CD14-positive monocyte (primary cell): ENCODE measurements around the gene BTBD9. TPM values are rescaled to one million over a fixed set of nuclear protein-coding genes. Genes with fewer than 3 reads are reported as not detected.

Source experiments
- DNase-seq, 3 donors: peaks; one replicate each; pipeline ENCODE4 v3.0.0-alpha.2; 2011 to 2022
- H2AFZ ChIP-seq: 2 replicates; pipeline ENCODE4 v1.6.0; 2012; ENCODE audit warnings: mild to moderate bottlenecking, low read depth, low read length, inconsistent platforms; ENCODE audit not compliant: insufficient read depth, poor library complexity, severe bottlenecking
- H3K27ac ChIP-seq, 2 donors: 1 replicate in 1 of 2; 2 replicates in 1 of 2; pipeline ENCODE4 v1.5.1; 2012 to 2013; ENCODE audit warnings: low read length in 2 of 2, control low read depth in 1 of 2, inconsistent platforms in 1 of 2, low read depth in 1 of 2, mild to moderate bottlenecking in 1 of 2
- H3K27me3 ChIP-seq, 2 donors: one replicate each; pipeline versions ENCODE4 v1.6.0 to v1.6.1; 2011 to 2013; ENCODE audit warnings: low read length in 2 of 2; ENCODE audit not compliant: control insufficient read depth in 2 of 2, insufficient read depth in 2 of 2
- H3K36me3 ChIP-seq, 2 donors: replicated peaks in 1 of 2; 1 replicate in 1 of 2; 2 replicates in 1 of 2; pipeline versions ENCODE4 v1.5.1 to v1.6.1; 2012 to 2013; ENCODE audit warnings: low read length in 2 of 2, control low read depth in 1 of 2, inconsistent platforms in 1 of 2, mild to moderate bottlenecking in 1 of 2; ENCODE audit not compliant: insufficient read depth in 2 of 2, control insufficient read depth in 1 of 2
- H3K4me1 ChIP-seq, 2 donors: 1 replicate in 1 of 2; 2 replicates in 1 of 2; pipeline versions ENCODE4 v1.5.1 to v1.6.1; 2012 to 2013; ENCODE audit warnings: low read length in 2 of 2, control low read depth in 1 of 2, inconsistent platforms in 1 of 2, mild to moderate bottlenecking in 1 of 2, moderate library complexity in 1 of 2; ENCODE audit not compliant: insufficient read depth in 2 of 2, control insufficient read depth in 1 of 2
- H3K4me2 ChIP-seq: replicated peaks from 2 replicates; pipeline ENCODE3; 2012; ENCODE audit warnings: low read length, moderate library complexity, mild to moderate bottlenecking; ENCODE audit not compliant: poor library complexity, severe bottlenecking; ENCODE audit errors: extremely low read depth
- H3K4me3 ChIP-seq, 3 experiments: fragments of 200-600 bp in 1 of 3; sonication (generic) in 1 of 3; replicated peaks in 1 of 3; 1 replicate in 2 of 3; 2 replicates in 1 of 3; pipeline ENCODE4 v1.5.1; 2011 to 2013; ENCODE audit warnings: low read length in 3 of 3, mild to moderate bottlenecking in 3 of 3, control low read depth in 2 of 3, low read depth in 2 of 3, inconsistent platforms in 1 of 3, moderate library complexity in 1 of 3
- H3K79me2 ChIP-seq: 2 replicates; pipeline ENCODE4 v1.6.0; 2012; ENCODE audit warnings: mild to moderate bottlenecking, control low read depth, inconsistent platforms, low read length, moderate library complexity; ENCODE audit not compliant: insufficient read depth
- H3K9ac ChIP-seq: 2 replicates; pipeline ENCODE4 v1.6.0; 2017; ENCODE audit warnings: low read length, mild to moderate bottlenecking; ENCODE audit not compliant: insufficient read depth, poor library complexity, severe bottlenecking
- H3K9me3 ChIP-seq, 2 donors: replicated peaks in 1 of 2; 1 replicate in 1 of 2; 2 replicates in 1 of 2; pipeline versions ENCODE4 v1.5.1 to v1.6.1; 2012 to 2013; ENCODE audit warnings: low read length in 2 of 2, control low read depth in 1 of 2; ENCODE audit not compliant: control insufficient read depth in 1 of 2, insufficient read depth in 1 of 2
- H4K20me1 ChIP-seq: 2 replicates; pipeline ENCODE4 v1.6.0; 2012; ENCODE audit warnings: mild to moderate bottlenecking, low read length, control low read depth, moderate library complexity; ENCODE audit not compliant: insufficient read depth
- H3K27ac Mint-ChIP-seq, 7 donors: one replicate each; pipeline ENCODE4 v1.8.0; 2020; ENCODE audit warnings: mild to moderate bottlenecking in 7 of 7, mixed read lengths in 7 of 7, moderate library complexity in 6 of 7, inconsistent platforms in 2 of 7
- H3K27me3 Mint-ChIP-seq, 3 donors: one replicate each; pipeline ENCODE4 v1.8.0; 2021 to 2022; ENCODE audit warnings: low read depth in 3 of 3, mild to moderate bottlenecking in 3 of 3, mixed read lengths in 3 of 3, moderate library complexity in 3 of 3, inconsistent platforms in 1 of 3
- H3K36me3 Mint-ChIP-seq, 2 donors: one replicate each; pipeline ENCODE4 v1.8.0; 2020; ENCODE audit warnings: mixed read lengths in 2 of 2, inconsistent platforms in 1 of 2, mild to moderate bottlenecking in 1 of 2
- H3K4me1 Mint-ChIP-seq: one replicate; pipeline ENCODE4 v1.8.0; 2020; ENCODE audit warnings: mild to moderate bottlenecking, mixed read lengths
- H3K4me3 Mint-ChIP-seq, 2 donors: one replicate each; pipeline ENCODE4 v1.8.0; 2020; ENCODE audit warnings: mild to moderate bottlenecking in 2 of 2, mixed read lengths in 2 of 2, moderate library complexity in 1 of 2
- H3K9me3 Mint-ChIP-seq, 7 donors: one replicate each; pipeline ENCODE4 v1.8.0; 2020 to 2022; ENCODE audit warnings: mixed read lengths in 7 of 7, mild to moderate bottlenecking in 6 of 7, moderate library complexity in 6 of 7, inconsistent platforms in 2 of 7
- CTCF ChIP-seq: fragments of 200-600 bp; IDR thresholded peaks from one replicate; pipeline ENCODE4 v1.8.0; 2022; ENCODE audit warnings: antibody characterized with exemption, mild to moderate bottlenecking
- WGBS: methylation state at CpG from one replicate; pipeline ENCODE4 v1.1.5; 2013; ENCODE audit warnings: missing lambda C conversion rate; ENCODE audit not compliant: insufficient coverage; 5-methylcytosine and 5-hydroxymethylcytosine counted together
- intact Hi-C, 2 donors: fragments of 100-400 bp; cut with micrococcal nuclease; formaldehyde crosslinking; loops; one replicate each; pipeline versions ENCODE4 v1.15.0 to v1.15.1; 2023
- polyA plus RNA-seq, 3 donors: library from polyadenylated mRNA; depleted of rRNA in 1 of 3; unstranded in 2 of 3; stranded (reverse) in 1 of 3; fragments of 300-500 nt in 2 of 3; fragments of >200 nt in 1 of 3; fragmentation: Illumina TruSeq in 2 of 3; gene quantifications; 1 replicate in 2 of 3; 2 replicates in 1 of 3; pipeline ENCODE4 v1.2.3, GENCODE V29; 2012 to 2021

The BTBD9 gene
- polyA plus RNA-seq, 3 donors, result 5.2 to 7.5 (median 6.2) TPM

- WGBS, result 96% methylated on average over 3 of the region's 5 CpGs
- H4K20me1 ChIP-seq, result no peaks in the 10 kb centered on the region
- H2AFZ ChIP-seq, result no peak overlapping the region
- no peaks in the 10 kb centered on the region for H3K4me1 ChIP-seq
- no peak overlapping the region for H3K27ac ChIP-seq
- Mint-ChIP-seq H3K9me3 (peaks cover 0 to 2% (median 0%) of the 10 kb centered on the region in 7 donors), H3K4me3 (no peak overlapping the region), H3K27ac (no peak overlapping the region), H3K27me3 (peaks cover 0 to 1% (median 0%) of the 10 kb centered on the region in 3 donors), H3K36me3 (no peaks in the 10 kb centered on the region), H3K4me1 (peaks cover 3% of the 10 kb centered on the region)
- no peaks in the 10 kb centered on the region for H3K36me3 ChIP-seq
- no peaks in the 10 kb centered on the region for H3K79me2 ChIP-seq
- TF ChIP-seq CTCF, result no peak
- DNase-seq, result no peak
- H3K9ac ChIP-seq, result no peak overlapping the region
- no peaks in the 10 kb centered on the region for H3K9me3 ChIP-seq
- no peak overlapping the region for H3K4me3 ChIP-seq
- no peak overlapping the region for H3K4me2 ChIP-seq
- no peaks in the 10 kb centered on the region for H3K27me3 ChIP-seq
- intact Hi-C loops, result no loop called here
Measured at GRCh38 chr6:38233161-38233791, 406.5 kb downstream of the BTBD9 start.

- Mint-ChIP-seq H3K27ac (no peak overlapping the region), H3K27me3 (peaks cover 0 to 1% (median 0%) of the 10 kb centered on the region in 3 donors), H3K36me3 (peaks cover 0 to 1% of the 10 kb centered on the region in 2 donors), H3K4me1 (no peaks in the 10 kb centered on the region), H3K4me3 (no peak overlapping the region), H3K9me3 (peaks cover 0 to 5% (median 0%) of the 10 kb centered on the region in 7 donors)
- no peaks in the 10 kb centered on the region for H3K36me3 ChIP-seq
- H3K4me2 ChIP-seq, result no peak overlapping the region
- H3K9ac ChIP-seq, result no peak overlapping the region
- no peak for TF ChIP-seq CTCF
- H3K27me3 ChIP-seq, result no peaks in the 10 kb centered on the region
- H2AFZ ChIP-seq, result no peak overlapping the region
- intact Hi-C loops, result no loop called here
- no peaks in the 10 kb centered on the region for H3K79me2 ChIP-seq
- H3K27ac ChIP-seq, result no peak overlapping the region
- no peak for DNase-seq
- no peak overlapping the region for H3K4me3 ChIP-seq
- no peaks in the 10 kb centered on the region for H3K9me3 ChIP-seq
- H3K4me1 ChIP-seq, result no peaks in the 10 kb centered on the region
- H4K20me1 ChIP-seq, result no peaks in the 10 kb centered on the region
- WGBS, result no CpG with 5 or more reads among the region's 2 CpGs
Measured at GRCh38 chr6:38225766-38226165, 414.0 kb downstream of the BTBD9 start.
